Neutrophil (primary cell): Measurements from ENCODE around the gene RSPO4.

ENCODE experiments used
- H3K27ac ChIP-seq: fragments of 200-600 bp; sonication (generic); 2 replicates; pipeline ENCODE4 v1.5.1; 2016; ENCODE audit warnings: mild to moderate bottlenecking, moderate library complexity
- H3K27me3 ChIP-seq: fragments of 200-600 bp; sonication (generic); 2 replicates; pipeline ENCODE4 v1.6.0; 2016; ENCODE audit warnings: mild to moderate bottlenecking
- H3K36me3 ChIP-seq: fragments of 200-600 bp; sonication (generic); 2 replicates; pipeline ENCODE4 v1.5.1; 2017
- H3K4me1 ChIP-seq, 2 experiments: fragments of 200-600 bp in 1 of 2; sonication (generic) in 1 of 2; 1 replicate in 1 of 2; 2 replicates in 1 of 2; pipeline versions ENCODE4 v1.5.1 to v1.6.1; 2013 to 2016; ENCODE audit warnings: low read depth in 1 of 2, low read length in 1 of 2, mild to moderate bottlenecking in 1 of 2, moderate library complexity in 1 of 2; ENCODE audit not compliant: control insufficient read depth in 1 of 2, insufficient read depth in 1 of 2
- H3K4me3 ChIP-seq, 2 experiments: fragments of 200-600 bp in 1 of 2; sonication (generic) in 1 of 2; 1 replicate in 1 of 2; 2 replicates in 1 of 2; pipeline ENCODE4 v1.5.1; 2013 to 2016; ENCODE audit warnings: low read depth in 1 of 2, low read length in 1 of 2, mild to moderate bottlenecking in 1 of 2, moderate library complexity in 1 of 2
- H3K9me3 ChIP-seq: fragments of 200-600 bp; sonication (generic); 2 replicates; pipeline ENCODE4 v1.5.1; 2016
- CTCF ChIP-seq: fragments of 200-600 bp; sonication (generic); IDR thresholded peaks from 2 replicates; pipeline ENCODE4 v1.5.1; 2016; ENCODE audit warnings: antibody characterized with exemption

RSPO4 gene

GRCh38 chr20:1001911-1002681, at the start of gene RSPO4:
Gene RSPO4, minus strand, starts transcription at chr20:1002311. Its CDS starts 147 bp downstream, at chr20:1002164.
- Histone ChIP-seq H3K27ac (no peak within 1 kb of the TSS), H3K4me1 (no peaks in the 10 kb centered on the region), H3K4me3 (no peak within 1 kb of the TSS), H3K9me3 (no peaks in the 10 kb centered on the region), H3K36me3 (no peaks in the 10 kb centered on the region), H3K27me3 (peaks cover 84% of the 10 kb centered on the region)
- TF ChIP-seq CTCF = no peak

GRCh38 chr20:1050440-1050839, 48.3 kb upstream of the RSPO4 start:
- Histone ChIP-seq H3K4me1 (no peaks in the 10 kb centered on the region), H3K27me3 (no peaks in the 10 kb centered on the region), H3K9me3 (no peaks in the 10 kb centered on the region), H3K27ac (no peak overlapping the region), H3K4me3 (no peak overlapping the region), H3K36me3 (no peaks in the 10 kb centered on the region)
- no peak for TF ChIP-seq CTCF

GRCh38 chr20:1045860-1046418, 43.8 kb upstream of the RSPO4 start:
- no peak for TF ChIP-seq CTCF
- Histone ChIP-seq H3K4me1 (no peaks in the 10 kb centered on the region), H3K4me3 (no peak overlapping the region), H3K36me3 (no peaks in the 10 kb centered on the region), H3K9me3 (no peaks in the 10 kb centered on the region), H3K27me3 (no peaks in the 10 kb centered on the region), H3K27ac (no peak overlapping the region)

GRCh38 chr20:1041845-1042390, 39.8 kb upstream of the RSPO4 start:
- Histone ChIP-seq H3K9me3 (no peaks in the 10 kb centered on the region), H3K36me3 (no peaks in the 10 kb centered on the region), H3K4me1 (no peaks in the 10 kb centered on the region), H3K27me3 (no peaks in the 10 kb centered on the region), H3K27ac (no peak overlapping the region), H3K4me3 (no peak overlapping the region)
- TF ChIP-seq CTCF = no peak

GRCh38 chr20:1038205-1038604, 36.1 kb upstream of the RSPO4 start:
- Histone ChIP-seq H3K27ac (no peak overlapping the region), H3K9me3 (no peaks in the 10 kb centered on the region), H3K36me3 (no peaks in the 10 kb centered on the region), H3K4me3 (no peak overlapping the region), H3K27me3 (no peaks in the 10 kb centered on the region), H3K4me1 (peaks cover 4 to 7% of the 10 kb centered on the region in 2 experiments)
- no peak for TF ChIP-seq CTCF
